Neural cell (in vitro differentiated cells): Measurements from ENCODE around the gene LCOR.

Source experiments
- EP300 ChIP-seq: fragments of 450-650 bp; conservative IDR thresholded peaks from 2 replicates; pipeline ENCODE4 v1.6.1; 2014; ENCODE audit warnings: antibody characterized with exemption, mild to moderate bottlenecking, moderate library complexity; ENCODE audit not compliant: poor library complexity, severe bottlenecking
- EZH2 ChIP-seq: fragments of 200-600, 300-800 bp; shearing (Covaris generic), sonication (generic); IDR thresholded peaks from 2 replicates; pipeline ENCODE4 v1.6.1; 2014; ENCODE audit warnings: antibody characterized with exemption, low read length, borderline replicate concordance, mild to moderate bottlenecking; ENCODE audit not compliant: insufficient read depth, poor library complexity, severe bottlenecking

DNA sequence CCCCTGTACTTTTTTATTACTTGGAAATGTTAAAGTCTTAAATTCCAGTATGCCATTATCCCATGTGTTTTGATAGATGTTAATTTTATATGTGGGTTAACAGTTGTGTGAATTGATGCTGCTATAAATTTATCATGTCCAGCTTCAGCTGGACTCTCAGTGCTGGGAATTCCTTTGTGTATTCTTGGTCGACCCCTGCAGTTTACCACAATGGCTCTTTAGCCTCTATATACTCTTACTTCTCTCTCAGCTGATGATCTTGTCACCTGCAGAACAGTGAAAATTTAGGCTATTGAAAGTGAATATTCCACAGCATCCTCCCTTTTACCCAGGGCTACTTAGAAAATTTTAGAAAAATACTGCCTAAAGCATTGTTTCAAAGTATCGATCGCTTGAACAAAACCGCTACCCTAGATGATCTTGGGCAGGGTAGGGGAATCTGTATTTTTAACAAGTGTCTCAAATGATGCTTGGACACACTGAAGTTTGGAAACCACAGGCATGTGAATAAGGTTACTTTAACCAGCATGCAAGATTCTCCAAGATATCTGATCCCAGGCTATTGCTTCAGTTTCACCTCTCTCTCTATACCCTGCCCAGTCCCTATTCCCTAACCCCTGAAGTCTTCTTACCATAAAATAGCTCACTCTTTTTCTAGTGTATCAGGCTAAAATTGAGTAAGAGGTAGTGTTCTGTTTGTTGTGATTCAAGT is 25.4 kb downstream of the LCOR start:
- TF ChIP-seq EP300 (no peak), EZH2 (no peak)
